GM12873 (cell line): ENCODE data around the gene FOXN3.

Source experiments
- CTCF ChIP-seq: IDR thresholded peaks from 2 replicates; pipeline ENCODE4 v1.5.1; 2012; ENCODE audit warnings: low read depth, mild to moderate bottlenecking, moderate library complexity, low read length, control low read depth; ENCODE audit not compliant: insufficient read depth; ENCODE audit errors: missing control alignments

FOXN3 gene

GRCh38 chr14:89126461-89126860 is 290.6 kb downstream of the FOXN3 start:
- TF ChIP-seq CTCF = no peak

DNA sequence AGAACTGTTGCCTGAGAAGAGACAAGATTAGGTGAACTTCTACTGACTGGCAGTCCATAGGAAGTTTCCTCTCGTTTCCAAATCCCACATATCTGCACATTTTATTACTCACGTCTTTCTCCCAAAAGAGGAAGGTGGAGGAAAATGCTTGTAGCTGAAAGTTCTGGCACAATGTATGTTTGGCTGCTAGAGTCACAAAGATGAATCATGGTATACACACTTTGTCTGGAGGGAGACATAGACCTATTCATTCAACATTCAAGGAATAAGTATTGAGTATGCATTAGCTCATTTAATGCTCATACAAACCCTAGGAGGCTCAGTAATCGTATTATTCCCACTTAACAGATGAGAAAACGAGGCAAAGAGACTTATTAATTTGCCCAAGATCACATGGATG is 291.8 kb downstream of the FOXN3 start:
- TF ChIP-seq CTCF = no peak

DNA sequence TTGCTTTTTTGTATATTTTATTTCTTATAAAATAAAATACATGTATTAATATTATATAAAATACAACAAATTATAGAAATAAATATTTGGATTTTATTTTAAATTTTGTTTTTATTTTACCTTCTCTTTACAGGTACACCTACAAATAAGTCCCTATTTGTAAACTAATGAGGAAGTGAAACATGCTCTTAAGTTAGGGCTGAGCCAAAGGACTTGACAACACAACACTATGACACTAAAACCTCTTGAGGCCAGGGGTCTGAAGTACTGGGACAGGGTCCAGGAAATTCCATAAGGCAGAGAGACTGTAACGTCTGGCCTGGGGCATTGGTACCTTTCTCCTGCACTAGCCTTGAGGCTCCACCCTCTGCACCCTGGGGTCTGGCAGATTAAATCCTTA is 293.2 kb downstream of the FOXN3 start:
- TF ChIP-seq CTCF = no peak

DNA sequence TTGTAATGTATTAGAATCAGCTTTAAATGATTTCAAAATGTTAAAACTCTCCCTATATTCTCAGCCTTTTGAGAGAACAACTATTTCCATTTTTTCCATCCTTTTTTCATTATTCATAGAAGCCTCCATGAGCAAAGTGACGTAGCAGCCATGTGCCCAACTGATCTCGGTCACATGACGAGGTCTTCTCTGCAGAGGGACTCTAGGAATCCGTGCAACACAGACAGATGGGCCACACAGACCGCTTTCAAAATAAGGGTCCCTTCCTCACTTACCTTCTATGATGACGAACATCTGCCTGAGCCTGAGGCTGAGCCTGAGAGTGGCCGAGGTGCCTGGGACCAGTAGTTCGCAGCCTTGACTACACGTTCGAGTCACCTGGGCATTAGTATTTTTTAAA is 293.8 kb downstream of the FOXN3 start:
- no peak for TF ChIP-seq CTCF

DNA sequence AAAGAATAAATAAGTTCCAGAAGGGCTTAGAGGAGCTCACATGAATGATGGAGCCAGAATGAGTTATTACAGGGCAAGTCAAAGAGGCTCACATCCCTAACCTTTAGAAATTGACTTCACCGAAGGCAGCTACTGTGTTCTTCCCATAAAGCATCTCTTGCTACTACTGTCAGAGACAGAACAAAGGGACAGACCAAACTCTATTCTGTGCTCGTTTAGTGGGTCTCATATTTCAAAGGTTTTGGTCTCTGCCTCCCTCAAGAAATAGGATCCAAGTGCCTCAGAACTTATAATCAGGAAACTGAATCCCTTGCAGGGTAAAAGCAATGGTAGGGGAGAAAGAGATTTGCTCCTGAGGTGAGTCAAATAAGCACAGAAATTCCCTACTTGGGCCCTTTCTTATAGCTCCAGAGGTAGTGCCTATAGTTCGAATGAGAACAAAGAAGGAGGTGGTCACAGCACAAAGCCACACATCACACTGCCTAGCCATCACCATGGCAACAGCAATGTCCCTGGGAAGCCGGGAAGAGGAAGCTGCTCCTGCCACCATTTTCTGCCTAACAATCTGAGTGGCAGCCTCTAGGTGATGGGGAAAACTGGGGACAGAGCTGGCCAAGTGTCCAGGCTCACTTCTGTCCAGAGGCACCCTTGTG is 294.9 kb downstream of the FOXN3 start:
- no peak for TF ChIP-seq CTCF

DNA sequence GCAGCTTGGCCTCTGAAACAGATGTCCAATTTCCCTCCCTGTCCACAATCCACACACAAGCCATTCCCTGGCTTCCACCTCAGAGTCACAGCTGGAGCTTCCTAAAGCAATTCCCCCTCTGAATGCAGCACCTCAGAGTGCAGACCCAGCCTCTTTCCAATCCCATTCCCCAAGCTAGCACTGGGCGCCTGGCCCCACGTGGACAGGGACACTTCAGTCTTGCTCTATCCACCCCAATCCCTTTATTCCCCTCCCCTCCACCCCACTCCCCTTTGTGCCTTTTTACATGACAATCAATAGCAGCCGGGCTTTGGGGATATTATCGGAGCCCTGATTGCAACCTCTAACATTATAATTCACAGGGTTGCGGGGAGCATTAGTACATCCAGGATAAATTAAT is 300.0 kb downstream of the FOXN3 start:
- no peak for TF ChIP-seq CTCF

DNA sequence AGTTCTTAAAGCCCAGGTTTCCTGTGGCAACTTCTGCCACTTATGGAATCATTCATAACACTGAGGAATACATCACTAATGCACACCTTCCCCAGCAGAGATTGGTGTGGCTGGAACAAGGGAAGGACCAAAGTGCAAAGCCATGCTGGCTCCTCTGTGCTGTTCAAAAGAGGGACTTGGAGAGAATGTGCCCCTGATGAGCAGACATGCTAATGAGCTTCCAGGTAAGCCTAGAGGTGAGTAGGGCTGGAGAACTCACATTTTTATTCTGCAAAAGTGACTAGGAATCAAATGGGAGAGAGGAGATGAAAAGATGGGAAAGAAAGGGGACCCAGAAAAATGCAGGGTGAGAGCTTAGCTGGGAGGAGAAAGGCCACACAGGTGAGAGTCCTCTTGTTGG is 302.9 kb downstream of the FOXN3 start:
- TF ChIP-seq CTCF = no peak
